Panc1 (cell line): ENCODE measurements around the gene LARP1. TPM values are rescaled to one million over a fixed set of nuclear protein-coding genes. Genes with fewer than 3 reads are reported as not detected.

Experiments used
- ATAC-seq: fragments of 200-7000 bp; cut with Tn5 transposase; 2 replicates; pipeline ENCODE4 v1.9.1; 2020; ENCODE audit warnings: mild to moderate bottlenecking, moderate library complexity
- BruUV-seq: library from RNA; stranded (reverse); fragments of 400-500 nt; replicated peaks from 2 replicates; lab custom pipeline; 2021; lab: Mats Ljungman, UMichigan
- CTCF ChIA-PET: fragments of 300-600 bp; sonication (Branson Sonifier 250); formaldehyde crosslinking; loops from one replicate; lab custom pipeline; 2022; ENCODE audit warnings: antibody characterized with exemption; lab: Charles Lee
- POLR2A ChIA-PET: fragments of 300-600 bp; sonication (Branson Sonifier 250); formaldehyde crosslinking; loops from one replicate; lab custom pipeline; 2022; ENCODE audit warnings: antibody characterized with exemption; lab: Charles Lee
- DNase-seq: peaks from one replicate; pipeline ENCODE4 v3.0.0-alpha.2; 2010; ENCODE audit warnings: low read depth, low spot score
- H3K27ac ChIP-seq: 2 replicates; pipeline ENCODE4 v1.5.1; 2011; ENCODE audit warnings: mild to moderate bottlenecking, low read length, inconsistent platforms
- H3K27me3 ChIP-seq: fragments of 200-500 bp; sonication (Bioruptor generic); 2 replicates; pipeline ENCODE4 v1.6.0; 2014; ENCODE audit warnings: low read length, inconsistent platforms; ENCODE audit not compliant: control insufficient read depth, insufficient read depth
- H3K36me3 ChIP-seq: fragments of 200-500 bp; sonication (Bioruptor generic); 2 replicates; pipeline ENCODE4 v1.5.1; 2014; ENCODE audit warnings: inconsistent platforms, mild to moderate bottlenecking, low read length, moderate library complexity; ENCODE audit not compliant: control insufficient read depth, insufficient read depth
- H3K4me1 ChIP-seq: 2 replicates; pipeline ENCODE4 v1.5.1; 2011; ENCODE audit warnings: inconsistent platforms, mild to moderate bottlenecking, low read length, moderate library complexity; ENCODE audit not compliant: control insufficient read depth, insufficient read depth
- H3K4me3 ChIP-seq, 2 experiments: 2 replicates each; pipeline ENCODE4 v1.5.1; 2011 to 2012; ENCODE audit warnings: low read depth in 2 of 2, low read length in 2 of 2, mild to moderate bottlenecking in 2 of 2, inconsistent platforms in 1 of 2, moderate library complexity in 1 of 2
- H3K9me3 ChIP-seq: fragments of 200-500 bp; sonication (Bioruptor generic); 2 replicates; pipeline ENCODE4 v1.5.1; 2014; ENCODE audit warnings: low read depth, mild to moderate bottlenecking, inconsistent platforms, low read length, moderate library complexity; ENCODE audit not compliant: control insufficient read depth, insufficient read depth
- POLR2AphosphoS5 ChIP-seq: IDR thresholded peaks from 2 replicates; pipeline ENCODE4 v1.6.1; 2012; ENCODE audit warnings: mild to moderate bottlenecking, low read depth, low read length, moderate library complexity
- SIN3A ChIP-seq: IDR thresholded peaks from 2 replicates; pipeline ENCODE4 v1.6.1; 2012; ENCODE audit warnings: low read depth, mild to moderate bottlenecking, low read length, moderate library complexity, borderline replicate concordance; ENCODE audit not compliant: insufficient read depth
- TCF7L2 ChIP-seq: IDR thresholded peaks from 2 replicates; pipeline ENCODE4 v1.6.1; 2011; ENCODE audit warnings: mild to moderate bottlenecking, low read depth, low read length, inconsistent platforms
- in situ Hi-C: cut with HindIII; loops from 2 replicates; pipeline ENCODE4 v1.10.0; 2016; ENCODE audit warnings: low sequenced_read_pairs, low pct_unique_long_range_greater_than_20kb
- intact Hi-C: fragments of 100-400 bp; cut with micrococcal nuclease; formaldehyde crosslinking; loops from one replicate; pipeline ENCODE4 v1.10.0; 2022; ENCODE audit not compliant: unreplicated experiment
- total RNA-seq: library from RNA; stranded (reverse); gene quantifications from one replicate; pipeline ENCODE4 v1.2.1, GENCODE V29; 2021; ENCODE audit not compliant: unreplicated experiment
- TF ChIP-seq, protein P1 (sequence below): fragments of 450-650 bp; IDR thresholded peaks from 2 replicates; pipeline ENCODE4 v1.5.1; 2017; ENCODE audit warnings: mild to moderate bottlenecking
- TF ChIP-seq, protein P2 (sequence below), 2 experiments: IDR thresholded peaks; 2 replicates each; pipeline ENCODE4 v1.6.1; 2011 to 2012; ENCODE audit warnings: low read depth in 2 of 2, control low read depth in 1 of 2, low read length in 1 of 2, mild to moderate bottlenecking in 1 of 2, moderate library complexity in 1 of 2; ENCODE audit not compliant: insufficient read depth in 1 of 2

Gene LARP1
- total RNA-seq, 1 experiment from 2014 or later = 325 TPM

DNA sequence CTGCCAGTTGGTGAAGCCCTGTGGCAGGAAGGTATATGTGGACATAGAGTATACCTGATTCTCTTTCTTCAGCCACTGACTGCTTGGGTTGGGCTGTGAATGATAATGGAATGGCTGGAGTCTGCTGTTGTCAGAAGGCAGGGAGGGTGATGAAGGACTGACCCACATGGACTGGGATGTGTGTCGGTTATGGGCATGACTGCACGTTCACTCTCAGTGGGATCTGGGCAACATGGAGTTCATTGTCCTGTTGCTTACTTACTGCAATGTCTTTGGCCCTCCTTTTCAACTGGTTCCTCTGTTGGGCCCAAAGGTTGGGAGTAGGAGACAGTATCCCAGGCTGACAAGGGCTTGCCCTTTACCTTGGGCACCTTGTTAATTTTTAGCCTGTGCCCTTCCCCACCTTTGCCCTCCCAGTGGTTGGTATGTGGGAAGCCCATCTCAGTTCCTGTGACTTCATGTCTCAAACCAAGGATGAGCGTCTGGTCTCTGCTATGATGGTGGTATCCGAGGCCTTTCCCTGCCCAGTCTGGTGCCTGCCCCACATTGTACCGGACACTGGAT lies 60.6 kb downstream of the LARP1 start:
- in situ Hi-C loops = no loop called here
- TF ChIP-seq, protein P1, sequence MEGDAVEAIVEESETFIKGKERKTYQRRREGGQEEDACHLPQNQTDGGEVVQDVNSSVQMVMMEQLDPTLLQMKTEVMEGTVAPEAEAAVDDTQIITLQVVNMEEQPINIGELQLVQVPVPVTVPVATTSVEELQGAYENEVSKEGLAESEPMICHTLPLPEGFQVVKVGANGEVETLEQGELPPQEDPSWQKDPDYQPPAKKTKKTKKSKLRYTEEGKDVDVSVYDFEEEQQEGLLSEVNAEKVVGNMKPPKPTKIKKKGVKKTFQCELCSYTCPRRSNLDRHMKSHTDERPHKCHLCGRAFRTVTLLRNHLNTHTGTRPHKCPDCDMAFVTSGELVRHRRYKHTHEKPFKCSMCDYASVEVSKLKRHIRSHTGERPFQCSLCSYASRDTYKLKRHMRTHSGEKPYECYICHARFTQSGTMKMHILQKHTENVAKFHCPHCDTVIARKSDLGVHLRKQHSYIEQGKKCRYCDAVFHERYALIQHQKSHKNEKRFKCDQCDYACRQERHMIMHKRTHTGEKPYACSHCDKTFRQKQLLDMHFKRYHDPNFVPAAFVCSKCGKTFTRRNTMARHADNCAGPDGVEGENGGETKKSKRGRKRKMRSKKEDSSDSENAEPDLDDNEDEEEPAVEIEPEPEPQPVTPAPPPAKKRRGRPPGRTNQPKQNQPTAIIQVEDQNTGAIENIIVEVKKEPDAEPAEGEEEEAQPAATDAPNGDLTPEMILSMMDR = no peak
- TF ChIP-seq, protein P2, sequence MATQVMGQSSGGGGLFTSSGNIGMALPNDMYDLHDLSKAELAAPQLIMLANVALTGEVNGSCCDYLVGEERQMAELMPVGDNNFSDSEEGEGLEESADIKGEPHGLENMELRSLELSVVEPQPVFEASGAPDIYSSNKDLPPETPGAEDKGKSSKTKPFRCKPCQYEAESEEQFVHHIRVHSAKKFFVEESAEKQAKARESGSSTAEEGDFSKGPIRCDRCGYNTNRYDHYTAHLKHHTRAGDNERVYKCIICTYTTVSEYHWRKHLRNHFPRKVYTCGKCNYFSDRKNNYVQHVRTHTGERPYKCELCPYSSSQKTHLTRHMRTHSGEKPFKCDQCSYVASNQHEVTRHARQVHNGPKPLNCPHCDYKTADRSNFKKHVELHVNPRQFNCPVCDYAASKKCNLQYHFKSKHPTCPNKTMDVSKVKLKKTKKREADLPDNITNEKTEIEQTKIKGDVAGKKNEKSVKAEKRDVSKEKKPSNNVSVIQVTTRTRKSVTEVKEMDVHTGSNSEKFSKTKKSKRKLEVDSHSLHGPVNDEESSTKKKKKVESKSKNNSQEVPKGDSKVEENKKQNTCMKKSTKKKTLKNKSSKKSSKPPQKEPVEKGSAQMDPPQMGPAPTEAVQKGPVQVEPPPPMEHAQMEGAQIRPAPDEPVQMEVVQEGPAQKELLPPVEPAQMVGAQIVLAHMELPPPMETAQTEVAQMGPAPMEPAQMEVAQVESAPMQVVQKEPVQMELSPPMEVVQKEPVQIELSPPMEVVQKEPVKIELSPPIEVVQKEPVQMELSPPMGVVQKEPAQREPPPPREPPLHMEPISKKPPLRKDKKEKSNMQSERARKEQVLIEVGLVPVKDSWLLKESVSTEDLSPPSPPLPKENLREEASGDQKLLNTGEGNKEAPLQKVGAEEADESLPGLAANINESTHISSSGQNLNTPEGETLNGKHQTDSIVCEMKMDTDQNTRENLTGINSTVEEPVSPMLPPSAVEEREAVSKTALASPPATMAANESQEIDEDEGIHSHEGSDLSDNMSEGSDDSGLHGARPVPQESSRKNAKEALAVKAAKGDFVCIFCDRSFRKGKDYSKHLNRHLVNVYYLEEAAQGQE (IDR thresholded peaks at IDR 0.05; ENCODE audit: insufficient read depth in 1 of 2, low read depth in 2 of 2, low read length in 1 of 2) = no peak

DNA sequence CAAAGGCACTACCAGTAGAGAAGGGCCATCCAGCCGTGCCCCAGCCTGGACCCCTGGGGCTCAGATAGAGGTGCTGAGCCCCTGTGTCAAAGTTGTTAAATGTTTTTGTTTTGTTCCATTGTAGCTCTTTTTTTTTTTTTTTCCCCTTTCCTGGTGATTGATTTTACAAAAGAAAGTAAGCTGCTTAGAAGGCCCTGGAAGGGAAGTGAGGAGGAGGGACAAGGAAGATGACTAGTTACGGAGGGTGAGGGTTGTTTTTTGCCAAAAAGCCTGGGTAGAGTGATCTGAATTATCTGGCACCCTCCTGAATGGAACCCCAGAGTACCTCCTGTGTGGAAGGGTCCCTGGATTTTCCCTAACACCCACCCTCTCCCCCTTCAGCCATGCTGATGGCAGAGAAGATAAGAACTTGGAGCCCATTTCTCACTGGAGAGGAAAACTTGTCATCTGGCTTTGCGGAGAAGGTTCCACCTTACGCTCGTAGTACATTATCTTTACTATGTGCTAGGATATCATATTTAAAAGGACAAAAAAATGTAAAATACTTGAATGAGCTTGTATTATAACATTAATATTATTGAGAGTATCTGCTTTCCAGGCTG lies 61.8 kb downstream of the LARP1 start:
- Histone ChIP-seq H3K4me1 (no peaks in the 10 kb centered on the region), H3K27me3 (no peaks in the 10 kb centered on the region), H3K4me3 (no peak overlapping the region), H3K9me3 (no peaks in the 10 kb centered on the region), H3K36me3 (peaks cover 32% of the 10 kb centered on the region), H3K27ac (no peak overlapping the region)
- ChIA-PET POLR2A (interaction anchor here (0.6 kb wide), 1 partner anchor 18 kb away, joined by 5 read pairs; no protein-coding TSS in a partner anchor), CTCF (interaction anchor here (0.6 kb wide), 1 partner anchor 163 kb away, joined by 5 read pairs; no protein-coding TSS in a partner anchor)
- TF ChIP-seq POLR2AphosphoS5 (no peak), TCF7L2 (no peak), SIN3A (no peak)
- TF ChIP-seq, protein P2 (IDR thresholded peaks at IDR 0.05; ENCODE audit: insufficient read depth in 1 of 2, low read depth in 2 of 2, low read length in 1 of 2) = no peak
- TF ChIP-seq, protein P1 = no peak
- no peak for ATAC-seq
- no TSS peak for BruUV-seq
- intact Hi-C loops = no loop called here
- DNase-seq = no peak
- in situ Hi-C loops = no loop called here

More for the DNA sequence above, 60.6 kb downstream of the LARP1 start:
- ChIA-PET CTCF (no interaction called here), POLR2A (no interaction called here)
- no peak for ATAC-seq
- no peaks in the 10 kb centered on the region for H3K27me3 ChIP-seq
- no TSS peak for BruUV-seq
- H3K27ac ChIP-seq = no peak overlapping the region
- intact Hi-C loops = no loop called here
- no peaks in the 10 kb centered on the region for H3K9me3 ChIP-seq
- H3K36me3 ChIP-seq = peaks cover 39% of the 10 kb centered on the region
- H3K4me3 ChIP-seq = no peak overlapping the region
- H3K4me1 ChIP-seq = no peaks in the 10 kb centered on the region
- DNase-seq = no peak
